ENCODE results near the gene XRCC1. TPM values are rescaled to one million over a fixed set of nuclear protein-coding genes. Genes with fewer than 3 reads are reported as not detected.
"Not testable (repeated sequence)": the region's sequence is repeated elsewhere in the genome, so short reads cannot be mapped to it uniquely, and the experiment has no call there.

Gene XRCC1
- total and polyA plus RNA-seq, 2 of the 8 experiments (the other 6 are each of a cell fraction or from before 2014, with no cell fraction given) = 42.5 to 44.4 TPM

- H3K4ac ChIP-seq (replicated peaks; ENCODE audit: insufficient read length, low read depth, low read length); H2AFZ ChIP-seq (ENCODE audit: low read length); H3K56ac ChIP-seq (replicated peaks; ENCODE audit: insufficient read length, low read depth, low read length); POLR2A ChIA-PET (ENCODE audit: partially characterized antibody); H2BK20ac ChIP-seq (ENCODE audit: low read length); H2BK12ac ChIP-seq (ENCODE audit: low read depth, low read length); DNase-seq (ENCODE audit: low read depth in 1 of 2, low spot score in 2 of 2); H3K4me3 ChIP-seq (ENCODE audit: extremely low read depth in 1 of 4, insufficient read depth in 2 of 4, low read depth in 3 of 4, low read length in 4 of 4); H3K9ac ChIP-seq (replicated peaks in 1 of 4; ENCODE audit: extremely low read depth in 1 of 4, low read depth in 3 of 4, low read length in 3 of 4); H4K5ac ChIP-seq (ENCODE audit: insufficient read length, low read depth, low read length); FAIRE-seq; H4K20me1 ChIP-seq (replicated peaks in 1 of 2; ENCODE audit: control insufficient read depth in 1 of 2, insufficient read depth in 2 of 2, low read length in 2 of 2); H2BK5ac ChIP-seq (ENCODE audit: low read depth, low read length); H3K27me3 ChIP-seq (replicated peaks in 1 of 4; ENCODE audit: control insufficient read depth in 3 of 4, extremely low read depth in 1 of 4, insufficient read depth in 3 of 4, low read length in 3 of 4); H3K36me3 ChIP-seq (ENCODE audit: control insufficient read depth in 2 of 4, insufficient read depth in 4 of 4, low read length in 3 of 4); H2AK5ac ChIP-seq (ENCODE audit: low read depth, low read length); H4K8ac ChIP-seq (ENCODE audit: extremely low read depth, insufficient read depth, low read length); H3K23me2 ChIP-seq (ENCODE audit: low read depth, low read length); H3K14ac ChIP-seq (ENCODE audit: insufficient read length); H3K23ac ChIP-seq (ENCODE audit: insufficient read length); H2BK15ac ChIP-seq (ENCODE audit: low read length); H3K79me1 ChIP-seq (ENCODE audit: low read depth, low read length); H3K9me3 ChIP-seq (ENCODE audit: insufficient read depth in 2 of 2, low read depth in 1 of 2, low read length in 1 of 2); H3K27ac ChIP-seq (ENCODE audit: low read depth, low read length); H3K4me2 ChIP-seq (ENCODE audit: insufficient read depth in 1 of 2, low read depth in 2 of 2, low read length in 2 of 2); H3K79me2 ChIP-seq (ENCODE audit: control insufficient read depth in 1 of 2, insufficient read depth in 2 of 2, low read length in 2 of 2); H4K91ac ChIP-seq (replicated peaks; ENCODE audit: insufficient read length, low read length); H3K4me1 ChIP-seq (replicated peaks in 1 of 4; ENCODE audit: control insufficient read depth in 3 of 4, insufficient read depth in 4 of 4, low read length in 3 of 4); H2BK120ac ChIP-seq (replicated peaks; ENCODE audit: low read depth, low read length); H3K18ac ChIP-seq (ENCODE audit: extremely low read depth, low read length): not testable (repeated sequence)
- WGBS, 2 experiments (ENCODE audit: extremely low coverage in 1 of 2, insufficient coverage in 1 of 2, insufficient read length in 1 of 2, insufficient replicate concordance in 2 of 2, low coverage in 1 of 2, low lambda C conversion rate in 2 of 2, missing lambda C conversion rate in 1 of 2) = 92% methylated on average over 3 of the region's 3 CpGs; no CpG with 5 or more reads in 1 of the 2 experiments
- CTCF ChIA-PET (ENCODE audit: partially characterized antibody) = interaction anchor here (1.0 to 6.9 kb wide), 3 partner anchors 8 to 51 kb away, joined by 3 to 45 read pairs (median 4); partner anchors contain the start of gene IRGQ
These were observed 11.7 kb upstream of the XRCC1 start for GRCh38 chr19:43587029-43587428.
